K562 (cell line): Measurements from ENCODE around the gene PABPC1L2A. TPM values are rescaled to one million over a fixed set of nuclear protein-coding genes. Genes with fewer than 3 reads are reported as not detected.
"Not testable (repeated sequence)": the region's sequence is repeated elsewhere in the genome, so short reads cannot be mapped to it uniquely, and the experiment has no call there.

ENCODE experiments used
- ATAC-seq: fragments of 200-7000 bp; cut with Tn5 transposase; 3 replicates; pipeline ENCODE4 v1.9.1; 2020; ENCODE audit warnings: moderate library complexity
- BruUV-seq: library from RNA; stranded (reverse); fragments of 400-500 nt; replicated peaks from 2 replicates; lab custom pipeline; 2021; lab: Mats Ljungman, UMichigan
- CTCF ChIA-PET: fragments of 300-600 bp; formaldehyde crosslinking; extraction: SDS; loops from one replicate; lab custom pipeline; 2021; ENCODE audit warnings: low intra/inter-chr PET ratio; lab: Yijun Ruan, JAX
- POLR2A ChIA-PET: fragments of 300-600, 350-650 bp; sonication (Branson Sonifier 250); formaldehyde crosslinking; extraction: SDS; loops from one replicate; lab custom pipeline; 2021; ENCODE audit warnings: antibody characterized with exemption, inconsistent platforms; lab: Yijun Ruan, JAX
- DNase-seq, 4 experiments: peaks; one replicate each; pipeline versions ENCODE4 v3.0.0 to v3.0.0-alpha.2; 2011 to 2018; ENCODE audit warnings: low spot score in 3 of 4, mixed read lengths in 3 of 4; ENCODE audit errors: extremely low read depth in 1 of 4
- FAIRE-seq: peaks from 2 replicates; lab custom pipeline; 2011; peaks lifted over from hg19 to GRCh38; lab: Jason Lieb, UNC
- H2AFZ ChIP-seq: 2 replicates; pipeline ENCODE4 v1.6.0; 2011; ENCODE audit warnings: low read depth, low read length, control low read depth, inconsistent platforms
- H3K27ac ChIP-seq: fragments of 200-600 bp; 3 replicates; pipeline ENCODE4 v1.8.0; 2011; ENCODE audit warnings: low read depth, mild to moderate bottlenecking, control low read depth, inconsistent platforms, low read length, moderate library complexity, mixed read lengths; ENCODE audit errors: extremely low read depth
- H3K27me3 ChIP-seq, 2 experiments: fragments of 300-600 bp in 1 of 2; 2 replicates in 1 of 2; 3 replicates in 1 of 2; pipeline versions ENCODE4 v1.6.0 to v1.8.0; 2011; ENCODE audit warnings: inconsistent platforms in 2 of 2, low read length in 2 of 2, mild to moderate bottlenecking in 1 of 2, mixed read lengths in 1 of 2, moderate library complexity in 1 of 2; ENCODE audit not compliant: control insufficient read depth in 2 of 2, insufficient read depth in 2 of 2
- H3K36me3 ChIP-seq: fragments of 300-600 bp; 3 replicates; pipeline ENCODE4 v1.8.0; 2011; ENCODE audit warnings: mild to moderate bottlenecking, low read length, inconsistent platforms; ENCODE audit not compliant: control insufficient read depth, insufficient read depth
- H3K4me1 ChIP-seq, 2 experiments: fragments of 200-600 bp in 1 of 2; replicated peaks in 1 of 2; 2 replicates in 1 of 2; 3 replicates in 1 of 2; pipeline versions ENCODE4 v1.5.1 to v1.8.0; 2011; ENCODE audit warnings: inconsistent platforms in 2 of 2, low read length in 2 of 2, mild to moderate bottlenecking in 1 of 2, mixed read lengths in 1 of 2, moderate library complexity in 1 of 2; ENCODE audit not compliant: control insufficient read depth in 2 of 2, insufficient read depth in 2 of 2
- H3K4me2 ChIP-seq: 2 replicates; pipeline ENCODE4 v1.6.1; 2011; ENCODE audit warnings: low read length, control low read depth, inconsistent platforms, mixed read lengths; ENCODE audit not compliant: insufficient read depth
- H3K4me3 ChIP-seq: fragments of 200-600 bp; sonication (generic), shearing (Covaris generic); 2 replicates; pipeline ENCODE4 v1.5.1; 2016; ENCODE audit warnings: control low read depth, inconsistent platforms
- H3K79me2 ChIP-seq: fragments of 200-600 bp; 3 replicates; pipeline ENCODE4 v1.8.0; 2011; ENCODE audit warnings: low read length, inconsistent platforms; ENCODE audit not compliant: control insufficient read depth, insufficient read depth
- H3K9ac ChIP-seq, 2 experiments: 2 replicates each; pipeline versions ENCODE4 v1.6.0 to v1.6.1; 2011; ENCODE audit warnings: low read depth in 2 of 2, low read length in 2 of 2, control low read depth in 1 of 2, inconsistent platforms in 1 of 2, mild to moderate bottlenecking in 1 of 2, mixed read lengths in 1 of 2; ENCODE audit not compliant: insufficient read depth in 1 of 2
- H3K9me1 ChIP-seq: one replicate; pipeline ENCODE4 v1.6.0; 2011; ENCODE audit warnings: inconsistent platforms, mild to moderate bottlenecking, low read length, moderate library complexity; ENCODE audit not compliant: control insufficient read depth, insufficient read depth
- H3K9me3 ChIP-seq: replicated peaks from 2 replicates; pipeline ENCODE4 v1.5.1; 2011; ENCODE audit warnings: low read depth, low read length, inconsistent platforms; ENCODE audit not compliant: control insufficient read depth, insufficient read depth
- H4K20me1 ChIP-seq: replicated peaks from 2 replicates; pipeline ENCODE4 v1.6.1; 2011; ENCODE audit warnings: low read length, inconsistent platforms, mixed read lengths; ENCODE audit not compliant: control insufficient read depth, insufficient read depth
- WGBS: fragments of 100-300 bp; shearing (Covaris generic); methylation state at CpG from one replicate; pipeline ENCODE4 v1.1.6; 2016; ENCODE audit warnings: low coverage, mixed read lengths; ENCODE audit not compliant: insufficient coverage; ENCODE audit errors: missing lambda C conversion rate; 5-methylcytosine and 5-hydroxymethylcytosine counted together
- in situ Hi-C: fragments of 300-500 bp; cut with MboI; formaldehyde crosslinking; loops from 4 replicates; pipeline ENCODE4 v1.15.0; 2018; ENCODE audit warnings: inconsistent platforms, mixed read lengths
- intact Hi-C: fragments of 100-400 bp; cut with micrococcal nuclease; formaldehyde crosslinking; loops from 2 replicates; pipeline ENCODE4 v1.14.2; 2022
- polyA plus RNA-seq, 8 experiments: library from polyadenylated mRNA; depleted of rRNA in 4 of 8; stranded (reverse) in 5 of 8; unstranded in 3 of 8; fragments of >200 nt; fragmentation: Nextera tagmentation in 2 of 8; fragmentation: Illumina TruSeq in 1 of 8; extraction: Ambion mirVana in 2 of 8; extraction: Trizol in 1 of 8; gene quantifications; 2 replicates each; pipeline versions ENCODE4 v1.2.1 to v1.2.3, GENCODE V29; 2011 to 2014; ENCODE audit warnings: inconsistent platforms in 1 of 8, missing spikeins in 1 of 8
- total RNA-seq, 7 experiments: library from RNA; depleted of rRNA in 6 of 7; stranded (reverse); fragments of >200 nt in 6 of 7; fragmentation: Illumina TruSeq in 2 of 7; extraction: Trizol in 2 of 7; gene quantifications; 2 replicates each; pipeline versions ENCODE4 v1.2.1 to v1.2.3, GENCODE V29; 2011 to 2021; ENCODE audit warnings: low replicate concordance in 1 of 7

The PABPC1L2A gene
- total and polyA plus RNA-seq, 9 of the 15 experiments (the other 6 are each of a cell fraction or from before 2014, with no cell fraction given): not detected

- H3K79me2 ChIP-seq, H3K36me3 ChIP-seq, H3K27ac ChIP-seq, H3K4me3 ChIP-seq, H3K9ac ChIP-seq, H3K9me1 ChIP-seq, H2AFZ ChIP-seq, H3K27me3 ChIP-seq, DNase-seq, H3K4me1 ChIP-seq, BruUV-seq, H4K20me1 ChIP-seq, POLR2A ChIA-PET, intact Hi-C loops, FAIRE-seq, H3K4me2 ChIP-seq, H3K9me3 ChIP-seq, ATAC-seq, CTCF ChIA-PET: not testable (repeated sequence)
- WGBS: 0% methylated on average over 8 of the region's 9 CpGs
- in situ Hi-C loops: loop anchor here (10.0 kb wide), 1 partner anchor 85 kb away; no protein-coding TSS in a partner anchor
Measured at GRCh38 chrX:73099505-73099904, 20.2 kb upstream of the PABPC1L2A start.

- ATAC-seq, H3K4me1 ChIP-seq, BruUV-seq, H3K79me2 ChIP-seq, H3K4me3 ChIP-seq, H3K27ac ChIP-seq, intact Hi-C loops, H3K9me1 ChIP-seq, DNase-seq, POLR2A ChIA-PET, H3K9me3 ChIP-seq, CTCF ChIA-PET, H3K27me3 ChIP-seq, FAIRE-seq, H2AFZ ChIP-seq, H3K4me2 ChIP-seq, H3K9ac ChIP-seq, H3K36me3 ChIP-seq, in situ Hi-C loops, H4K20me1 ChIP-seq: not testable (repeated sequence)
- 0% methylated on average over 1 of the region's 1 CpG for WGBS
Measured at GRCh38 chrX:73086766-73087165, 7.5 kb upstream of the PABPC1L2A start.

- H2AFZ ChIP-seq, H3K4me3 ChIP-seq, FAIRE-seq, ATAC-seq, H3K9me3 ChIP-seq, H3K9ac ChIP-seq, H3K4me2 ChIP-seq, H3K79me2 ChIP-seq, H3K9me1 ChIP-seq, BruUV-seq, POLR2A ChIA-PET, intact Hi-C loops, H3K27ac ChIP-seq, CTCF ChIA-PET, H3K36me3 ChIP-seq, H3K27me3 ChIP-seq, DNase-seq, H3K4me1 ChIP-seq, H4K20me1 ChIP-seq: not testable (repeated sequence)
- in situ Hi-C loops: loop anchor here (10.0 kb wide), 1 partner anchor 95 kb away; no protein-coding TSS in a partner anchor
- no CpG with 5 or more reads among the region's 44 CpGs for WGBS
Measured at GRCh38 chrX:73079884-73080283, 572 bp upstream of the PABPC1L2A start.

GRCh38 chrX:73078597-73078996, 715 bp downstream of the PABPC1L2A start:
- POLR2A ChIA-PET, H3K79me2 ChIP-seq, H4K20me1 ChIP-seq, H3K27me3 ChIP-seq, H2AFZ ChIP-seq, H3K27ac ChIP-seq, H3K9ac ChIP-seq, H3K4me3 ChIP-seq, H3K9me1 ChIP-seq, H3K9me3 ChIP-seq, H3K36me3 ChIP-seq, ATAC-seq, H3K4me2 ChIP-seq, DNase-seq, BruUV-seq, intact Hi-C loops, H3K4me1 ChIP-seq, CTCF ChIA-PET, FAIRE-seq: not testable (repeated sequence)
- no CpG with 5 or more reads among the region's 19 CpGs for WGBS
- in situ Hi-C loops: loop anchor here (10.0 kb wide), 1 partner anchor 94 kb away; no protein-coding TSS in a partner anchor
